Stimulated activated CD8-positive, alpha-beta memory T cell treated with anti-CD3 and anti-CD28 coated beads, Interleukin-12 subunit alpha, Interleukin-12 subunit beta, amount 100 ng/mL, for 1 hour (primary cell): ENCODE data around the gene FHAD1.
"Not testable (repeated sequence)": the region's sequence is repeated elsewhere in the genome, so short reads cannot be mapped to it uniquely, and the experiment has no call there.

Source experiments
- DNase-seq: peaks from one replicate; pipeline ENCODE4 v3.0.0-alpha.2; 2020; ENCODE audit warnings: low read depth

The FHAD1 gene

DNA sequence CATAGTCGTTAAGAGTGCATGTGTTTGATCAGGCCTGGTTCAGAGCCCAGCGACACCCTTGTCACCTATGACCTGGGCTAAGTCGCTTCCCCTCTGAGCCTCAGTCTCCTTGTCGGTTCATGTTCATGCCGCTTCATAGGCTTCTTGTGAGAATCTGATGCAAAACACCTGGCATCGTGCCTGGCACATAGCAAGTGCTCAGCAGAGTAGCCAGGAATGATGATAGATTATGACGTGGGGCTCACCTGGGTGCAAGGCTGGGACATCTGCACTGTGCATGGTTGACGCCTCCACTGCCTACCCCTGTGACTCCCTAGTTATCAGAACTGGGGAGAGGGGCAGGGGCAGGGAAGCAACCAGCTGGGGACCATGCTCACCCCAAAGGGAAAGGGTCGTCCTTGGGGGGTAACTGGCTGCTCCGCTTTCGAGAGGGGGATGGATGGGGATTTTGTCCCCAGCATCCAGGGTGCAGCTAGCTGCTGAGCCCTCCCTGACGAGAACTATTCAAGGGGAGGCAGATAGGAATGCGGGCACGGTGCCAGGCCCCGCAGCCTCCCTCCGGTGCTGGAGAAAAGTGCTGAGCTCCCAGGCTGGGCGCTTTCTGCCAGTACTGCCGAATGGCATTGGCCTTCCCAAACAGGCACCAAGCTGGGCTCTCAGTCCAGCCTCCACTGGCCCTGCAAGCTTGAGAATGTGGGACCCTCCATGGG is 171.9 kb downstream of the FHAD1 start:
- no peak for DNase-seq

DNA sequence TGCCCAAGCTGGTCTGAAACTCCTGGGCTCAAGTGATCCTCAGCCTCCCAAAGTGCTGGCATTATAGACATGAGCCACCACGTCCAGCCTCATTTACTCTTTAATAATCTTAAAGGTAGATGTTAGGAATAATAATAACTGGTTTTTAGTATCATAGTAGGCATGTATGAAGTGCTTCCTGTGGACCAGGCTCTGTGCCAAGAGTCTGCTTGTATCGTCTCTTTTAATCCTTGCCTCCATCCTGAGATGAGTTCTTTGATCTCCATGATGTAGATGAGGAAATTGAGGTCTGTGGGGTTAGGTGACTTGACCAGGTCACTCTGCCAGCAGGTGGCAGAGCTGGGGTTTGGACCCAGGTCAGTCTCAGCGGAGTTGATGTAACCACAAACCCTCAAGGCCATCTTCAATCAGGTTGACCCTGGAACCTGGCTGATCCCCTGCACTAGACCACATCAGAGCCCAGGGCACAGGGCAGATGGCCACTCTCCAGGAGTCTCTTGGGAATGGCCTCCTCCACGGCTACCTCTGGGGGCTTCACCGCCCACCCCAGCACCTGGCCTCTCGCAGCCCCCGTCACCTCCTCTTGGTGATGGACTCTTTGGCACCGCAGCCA is 173.9 kb downstream of the FHAD1 start:
- DNase-seq: no peak

DNA sequence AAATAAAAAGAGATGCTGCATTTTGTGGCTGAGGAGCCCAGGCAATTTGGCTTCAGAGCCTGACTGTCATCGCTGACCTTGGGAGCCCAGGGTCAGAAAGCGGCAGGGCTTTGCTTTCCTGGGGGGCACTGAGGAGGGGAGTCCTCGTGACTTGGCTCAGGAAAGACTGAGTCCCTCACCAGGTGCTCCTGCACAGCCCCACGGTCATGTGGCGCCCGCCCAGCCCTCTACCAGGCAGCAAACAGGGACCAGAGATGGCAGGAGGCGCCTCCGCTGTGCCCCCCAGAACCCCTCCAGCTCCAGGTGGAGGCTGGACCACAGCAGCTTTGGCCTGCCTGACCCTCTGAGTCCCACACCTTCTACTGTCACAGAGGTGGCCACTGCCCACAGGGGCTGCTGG is 175.8 kb downstream of the FHAD1 start:
- no peak for DNase-seq

GRCh38 chr1:15423355-15424077 is 176.5 kb downstream of the FHAD1 start:
- DNase-seq: no peak

DNA sequence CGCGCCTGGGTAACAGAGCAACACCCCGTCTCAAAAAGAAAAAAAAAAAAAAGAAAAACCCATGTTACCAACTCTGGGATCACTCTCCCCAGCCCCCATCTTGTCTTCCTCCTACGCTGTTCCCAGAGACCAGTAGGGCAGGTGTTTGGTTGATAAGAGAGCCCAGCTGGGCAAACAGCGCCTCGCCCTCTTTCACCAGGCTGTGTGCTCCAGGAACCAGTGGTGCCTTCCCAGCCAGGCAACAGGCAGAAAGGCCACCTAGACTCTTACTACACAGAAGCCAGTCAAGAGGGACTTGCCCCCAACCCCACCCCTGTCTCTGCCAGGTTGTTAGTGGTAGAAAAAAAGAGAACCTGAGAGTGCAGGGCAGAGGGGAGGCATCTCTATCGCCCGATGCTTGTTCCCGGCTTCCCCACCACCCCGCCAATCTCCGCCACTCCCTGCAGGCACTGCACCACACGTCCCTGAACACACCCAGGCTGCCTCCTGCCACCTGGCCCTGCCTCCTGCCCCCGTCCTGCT is 177.2 kb downstream of the FHAD1 start:
- no peak for DNase-seq

- no peak for DNase-seq
These were observed 178.0 kb downstream of the FHAD1 start for GRCh38 chr1:15424981-15425380.

GRCh38 chr1:15425521-15425920 is 178.5 kb downstream of the FHAD1 start:
- no peak for DNase-seq

- DNase-seq: no peak
These were observed 178.9 kb downstream of the FHAD1 start for GRCh38 chr1:15425958-15426357.

DNA sequence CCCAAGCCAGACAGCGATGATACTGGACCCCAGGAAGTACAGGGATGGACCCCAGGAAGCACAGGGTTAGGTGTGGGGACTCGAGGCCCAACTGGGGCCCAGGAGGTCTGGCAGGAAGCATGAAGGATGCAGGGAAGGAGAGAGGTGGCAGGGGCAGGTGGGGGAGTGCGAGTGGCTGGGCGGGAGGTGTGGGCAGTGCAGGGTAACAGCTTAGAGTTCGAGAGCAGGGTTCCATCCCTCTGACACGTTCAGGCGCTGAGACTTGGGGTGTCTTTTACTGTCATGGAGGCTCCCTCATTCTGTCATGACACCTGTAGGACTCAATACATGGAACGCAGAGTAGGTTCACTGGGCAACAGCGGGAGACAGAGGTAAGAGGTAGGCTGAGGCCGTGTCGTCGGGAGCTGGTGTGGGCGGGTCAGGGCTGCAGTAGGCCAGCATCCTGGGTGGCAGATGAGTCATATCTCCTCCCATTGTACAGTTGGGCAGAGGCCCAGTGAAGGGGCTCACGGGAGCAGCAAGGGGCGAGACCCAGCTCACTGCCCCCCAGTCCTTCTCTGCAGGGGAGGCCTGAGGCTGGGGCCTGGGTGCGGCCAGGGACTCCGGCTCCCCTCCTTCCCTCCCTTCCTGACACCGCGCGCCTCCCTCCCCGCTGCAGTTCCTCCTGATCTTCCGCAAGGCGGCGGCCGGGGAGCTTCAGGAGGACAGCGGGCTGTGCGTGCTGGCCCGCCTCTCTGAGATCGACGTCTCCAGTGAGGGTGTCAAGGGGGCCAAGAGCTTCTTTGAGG is 179.7 kb downstream of the FHAD1 start:
- DNase-seq: no peak

- DNase-seq: no peak
These were observed 180.2 kb downstream of the FHAD1 start for GRCh38 chr1:15427280-15427666.

DNA sequence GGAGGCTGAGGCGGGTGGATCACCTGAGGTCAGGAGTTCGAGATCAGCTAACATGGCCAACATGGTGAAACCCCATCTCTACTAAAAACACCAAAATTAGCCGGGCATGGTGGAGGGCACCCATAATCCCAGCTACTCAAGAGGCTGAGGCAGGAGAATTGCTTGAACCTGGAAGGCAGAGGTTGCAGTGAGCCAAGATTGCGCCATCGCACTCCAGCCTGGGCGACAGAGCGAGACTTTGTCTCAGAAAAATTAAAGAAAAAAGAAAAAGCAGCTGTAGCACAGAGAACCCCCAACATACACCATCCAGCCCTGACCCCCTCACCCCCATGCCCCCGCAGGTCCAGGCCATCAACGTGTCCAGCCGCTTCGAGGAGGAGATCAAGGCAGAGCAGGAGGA is 181.2 kb downstream of the FHAD1 start:
- not testable (repeated sequence) for DNase-seq

GRCh38 chr1:15428815-15429435 is 181.9 kb downstream of the FHAD1 start:
- no peak for DNase-seq

GRCh38 chr1:15429701-15430149 is 182.7 kb downstream of the FHAD1 start:
- DNase-seq: no peak

DNA sequence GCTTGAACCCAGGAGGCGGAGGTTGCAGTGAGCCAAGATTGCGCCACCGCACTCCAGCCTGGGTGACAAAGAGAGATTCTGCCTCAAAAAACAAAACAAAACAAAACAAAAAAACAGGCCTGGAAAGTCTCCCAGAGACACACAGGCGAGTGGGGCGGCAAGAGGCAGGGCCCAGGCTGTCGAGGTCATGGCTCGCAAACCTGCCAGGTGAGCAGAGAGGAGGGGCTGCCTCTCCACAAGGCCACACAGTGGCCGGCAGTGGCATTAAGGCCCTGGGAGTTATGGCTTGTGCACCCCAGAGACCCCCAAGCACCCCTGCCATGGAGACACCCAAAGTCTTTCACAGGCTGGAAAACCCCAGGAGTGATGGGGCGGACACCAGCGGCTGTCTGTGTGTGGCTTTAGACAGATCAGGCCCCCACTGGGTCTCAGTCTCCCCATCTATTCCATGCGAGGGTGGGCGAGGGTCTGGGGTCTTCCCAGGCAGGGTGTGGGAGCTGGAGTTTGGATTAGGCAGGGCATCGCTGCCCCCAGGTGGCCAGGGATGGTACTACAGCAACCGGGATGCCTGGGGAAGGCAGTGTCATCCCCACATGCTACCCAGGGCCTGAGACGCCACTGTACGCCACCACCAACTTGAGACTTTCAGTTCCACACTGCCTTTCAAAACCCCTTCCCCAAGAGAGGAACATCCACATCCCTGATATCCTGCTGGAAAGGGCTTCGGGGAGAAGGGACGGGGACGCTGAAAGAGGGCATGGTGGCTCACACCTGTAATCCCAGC is 184.0 kb downstream of the FHAD1 start:
- DNase-seq: peak; percentile 59

DNA sequence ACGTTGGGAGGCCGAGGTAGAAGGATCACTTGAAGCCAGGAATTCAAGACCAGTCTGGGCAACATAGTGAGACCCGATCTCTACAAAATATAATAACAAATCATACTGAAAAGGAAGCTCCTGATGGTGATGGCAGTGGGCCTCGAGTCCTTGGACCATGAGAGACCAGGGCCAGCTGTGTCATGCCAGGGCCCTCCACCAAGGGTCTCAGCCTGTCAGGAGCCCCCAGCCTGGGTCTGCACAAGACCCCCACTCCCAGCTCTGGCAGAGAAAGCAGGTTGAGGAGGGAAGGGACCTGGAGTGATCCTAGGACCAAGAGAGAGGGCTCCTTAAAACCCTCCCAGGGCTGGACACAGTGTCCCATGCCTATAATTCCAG is 184.5 kb downstream of the FHAD1 start:
- no peak for DNase-seq

DNA sequence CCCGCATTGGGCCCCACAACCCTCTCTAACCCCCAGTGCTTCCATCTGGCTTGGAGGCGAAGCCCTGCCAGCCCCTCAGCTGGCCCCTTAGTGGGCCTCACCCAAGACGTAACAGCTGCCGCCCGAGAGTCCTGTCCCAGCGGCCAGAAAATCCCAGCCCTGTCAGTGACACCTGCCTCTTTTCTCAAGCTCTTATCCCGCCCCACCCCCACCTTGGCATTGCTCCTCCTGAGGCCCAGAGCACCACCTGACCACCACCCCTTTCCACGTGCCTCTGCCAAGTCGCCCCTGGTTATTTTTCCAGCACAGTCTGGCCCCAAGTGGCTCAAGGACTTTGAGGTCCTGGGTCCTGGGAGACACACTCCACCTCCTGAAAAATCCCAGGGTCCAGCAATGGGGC is 185.3 kb downstream of the FHAD1 start:
- no peak for DNase-seq

GRCh38 chr1:15433471-15433870 is 186.4 kb downstream of the FHAD1 start:
- DNase-seq: no peak

- DNase-seq: not testable (repeated sequence)
These were observed 187.7 kb downstream of the FHAD1 start for GRCh38 chr1:15434739-15435138.

DNA sequence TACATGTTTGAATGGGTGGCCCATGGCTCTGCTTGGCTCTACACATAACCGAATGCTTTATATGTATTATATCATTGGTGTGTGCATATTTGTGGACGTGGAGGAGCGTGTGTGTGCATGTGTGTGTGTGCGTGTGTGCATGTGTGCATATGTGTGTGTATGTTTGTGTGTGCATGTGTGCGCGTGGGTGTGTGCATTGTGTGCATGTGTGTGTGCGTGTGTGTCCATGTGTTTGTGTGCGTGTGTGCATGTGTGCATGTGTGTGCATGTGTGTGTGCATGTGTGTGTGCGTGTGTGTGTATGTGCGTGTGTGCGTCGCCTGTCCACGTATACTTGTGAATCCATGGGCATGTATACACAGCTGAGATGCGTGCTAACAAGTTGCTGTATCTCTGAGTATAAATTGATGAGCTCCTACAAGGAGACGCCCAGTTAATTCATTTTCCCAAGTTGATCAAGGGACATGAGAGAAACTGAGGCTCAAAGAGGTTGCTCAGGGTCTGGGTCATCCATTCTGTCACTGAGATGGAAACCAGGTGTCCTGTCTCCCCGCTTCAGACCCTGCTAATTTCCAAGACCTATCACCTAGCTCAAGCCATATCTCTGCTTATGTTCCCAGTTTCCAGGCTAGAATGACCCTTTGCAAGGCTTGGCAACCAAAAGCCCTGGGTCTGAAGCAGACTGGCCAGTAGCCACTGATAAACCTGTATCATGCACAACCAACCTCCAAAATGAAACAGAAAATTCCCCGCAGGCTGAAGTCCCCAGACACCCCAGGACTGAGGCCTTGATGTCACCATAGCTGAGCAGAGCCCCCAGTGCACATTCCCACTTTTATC is 188.4 kb downstream of the FHAD1 start:
- no peak for DNase-seq

- DNase-seq: no peak
These were observed 189.9 kb downstream of the FHAD1 start for GRCh38 chr1:15436881-15437442.
